H9 (cell line): ENCODE data around the gene PTPRN2. TPM values are rescaled to one million over a fixed set of nuclear protein-coding genes. Genes with fewer than 3 reads are reported as not detected.

Experiments used
- DNase-seq: peaks from one replicate; pipeline ENCODE4 v3.0.0-alpha.2; 2017
- H2AFZ ChIP-seq: one replicate; pipeline ENCODE4 v1.6.1; 2013; ENCODE audit warnings: mild to moderate bottlenecking, low read length, control low read depth, moderate library complexity
- H2AK5ac ChIP-seq: 2 replicates; pipeline ENCODE4 v1.6.1; 2013; ENCODE audit warnings: low read length, control low read depth, mixed read lengths; ENCODE audit not compliant: insufficient read length
- H2BK120ac ChIP-seq: one replicate; pipeline ENCODE4 v1.6.1; 2013; ENCODE audit warnings: low read depth, mild to moderate bottlenecking, low read length, control low read depth, inconsistent platforms; ENCODE audit not compliant: poor library complexity, severe bottlenecking
- H2BK12ac ChIP-seq: 2 replicates; pipeline ENCODE4 v1.6.1; 2013; ENCODE audit warnings: low read length, control low read depth, mixed read lengths, low read depth; ENCODE audit not compliant: insufficient read length
- H2BK15ac ChIP-seq: 2 replicates; pipeline ENCODE4 v1.6.1; 2013; ENCODE audit warnings: low read depth, low read length, control low read depth
- H2BK20ac ChIP-seq: one replicate; pipeline ENCODE4 v1.6.1; 2013; ENCODE audit warnings: low read depth, mild to moderate bottlenecking, low read length, control low read depth, inconsistent platforms; ENCODE audit not compliant: poor library complexity, severe bottlenecking
- H2BK5ac ChIP-seq: 2 replicates; pipeline ENCODE4 v1.6.1; 2013; ENCODE audit warnings: low read length, control low read depth, mixed read lengths; ENCODE audit not compliant: insufficient read length
- H3K14ac ChIP-seq: 2 replicates; pipeline ENCODE4 v1.6.1; 2013; ENCODE audit warnings: low read length, control low read depth; ENCODE audit not compliant: insufficient read depth
- H3K18ac ChIP-seq: 2 replicates; pipeline ENCODE4 v1.6.1; 2013; ENCODE audit warnings: low read depth, mild to moderate bottlenecking, mixed read lengths, low read length, control low read depth; ENCODE audit not compliant: insufficient read length
- H3K23ac ChIP-seq: 2 replicates; pipeline ENCODE4 v1.6.1; 2013; ENCODE audit warnings: low read length, control low read depth, mixed read lengths, low read depth; ENCODE audit not compliant: insufficient read length
- H3K23me2 ChIP-seq: 2 replicates; pipeline ENCODE4 v1.6.1; 2013; ENCODE audit warnings: low read depth, mild to moderate bottlenecking, mixed read lengths, low read length, control low read depth; ENCODE audit not compliant: insufficient read length, poor library complexity, severe bottlenecking
- H3K27ac ChIP-seq: 2 replicates; pipeline ENCODE4 v1.5.1; 2013; ENCODE audit warnings: low read length, control low read depth, mixed read lengths, low read depth; ENCODE audit not compliant: insufficient read length
- H3K27me3 ChIP-seq: 2 replicates; pipeline ENCODE4 v1.6.1; 2013; ENCODE audit warnings: low read length, control low read depth, inconsistent platforms; ENCODE audit not compliant: insufficient read depth
- H3K4ac ChIP-seq: 2 replicates; pipeline ENCODE4 v1.6.1; 2013; ENCODE audit warnings: low read depth, mild to moderate bottlenecking, control low read depth, inconsistent platforms, low read length, moderate library complexity
- H3K4me1 ChIP-seq: 2 replicates; pipeline ENCODE4 v1.6.1; 2013; ENCODE audit warnings: low read length, control low read depth, inconsistent platforms; ENCODE audit not compliant: insufficient read depth
- H3K4me2 ChIP-seq: 2 replicates; pipeline ENCODE4 v1.6.1; 2013; ENCODE audit warnings: low read length, control low read depth, mixed read lengths; ENCODE audit not compliant: insufficient read length, insufficient read depth
- H3K56ac ChIP-seq: 2 replicates; pipeline ENCODE4 v1.6.1; 2013; ENCODE audit warnings: low read depth, mild to moderate bottlenecking, mixed read lengths, low read length, control low read depth; ENCODE audit not compliant: insufficient read length
- H3K79me1 ChIP-seq: 2 replicates; pipeline ENCODE4 v1.6.1; 2013; ENCODE audit warnings: low read depth, mild to moderate bottlenecking, moderate library complexity, low read length, control low read depth, inconsistent platforms; ENCODE audit not compliant: insufficient read depth, poor library complexity, severe bottlenecking
- H3K79me2 ChIP-seq: 2 replicates; pipeline ENCODE4 v1.6.1; 2013; ENCODE audit warnings: low read length, control low read depth, inconsistent platforms; ENCODE audit not compliant: insufficient read depth
- H3K9ac ChIP-seq: 2 replicates; pipeline ENCODE4 v1.6.1; 2013; ENCODE audit warnings: low read length, control low read depth, mixed read lengths; ENCODE audit not compliant: insufficient read length; ENCODE audit errors: extremely low read depth
- H3K9me3 ChIP-seq: one replicate; pipeline ENCODE4 v1.6.1; 2013; ENCODE audit warnings: low read depth, low read length, inconsistent platforms; ENCODE audit not compliant: control insufficient read depth
- H3T11ph ChIP-seq: one replicate; pipeline ENCODE4 v1.6.1; 2013; ENCODE audit warnings: mild to moderate bottlenecking, low read length, control low read depth, inconsistent platforms
- H4K20me1 ChIP-seq: one replicate; pipeline ENCODE4 v1.6.1; 2013; ENCODE audit not compliant: control insufficient read depth, insufficient read length, insufficient read depth
- H4K5ac ChIP-seq: 2 replicates; pipeline ENCODE4 v1.6.1; 2013; ENCODE audit warnings: low read depth, mild to moderate bottlenecking, mixed read lengths, low read length, control low read depth; ENCODE audit not compliant: insufficient read length
- H4K8ac ChIP-seq: replicated peaks from 2 replicates; pipeline ENCODE4 v1.6.1; 2013; ENCODE audit warnings: low read length, control low read depth, mixed read lengths, low read depth; ENCODE audit not compliant: insufficient read length
- H4K91ac ChIP-seq: 2 replicates; pipeline ENCODE4 v1.6.1; 2013; ENCODE audit warnings: low read depth, mild to moderate bottlenecking, moderate library complexity, mixed read lengths, low read length, control low read depth; ENCODE audit not compliant: insufficient read length
- H3K27ac Mint-ChIP-seq, 3 experiments: 2 replicates in 2 of 3; 3 replicates in 1 of 3; pipeline ENCODE4 v1.8.0; 2020 to 2021; ENCODE audit warnings: mixed read lengths in 3 of 3, mild to moderate bottlenecking in 1 of 3, moderate library complexity in 1 of 3
- H3K27me3 Mint-ChIP-seq: 2 replicates; pipeline ENCODE4 v1.8.0; 2021; ENCODE audit warnings: low read depth, mild to moderate bottlenecking, moderate library complexity, mixed read lengths
- H3K36me3 Mint-ChIP-seq, 3 experiments: 2 replicates in 2 of 3; 3 replicates in 1 of 3; pipeline ENCODE4 v1.8.0; 2020 to 2021; ENCODE audit warnings: low read depth in 3 of 3, mixed read lengths in 3 of 3; ENCODE audit not compliant: insufficient read depth in 1 of 3
- H3K4me1 Mint-ChIP-seq, 2 experiments: 2 replicates each; pipeline ENCODE4 v1.8.0; 2020; ENCODE audit warnings: mixed read lengths in 2 of 2
- H3K4me3 Mint-ChIP-seq, 2 experiments: 2 replicates in 1 of 2; 3 replicates in 1 of 2; pipeline ENCODE4 v1.8.0; 2020 to 2021; ENCODE audit warnings: mild to moderate bottlenecking in 2 of 2, mixed read lengths in 2 of 2, moderate library complexity in 1 of 2
- H3K9me3 Mint-ChIP-seq, 2 experiments: 2 replicates in 1 of 2; 3 replicates in 1 of 2; pipeline ENCODE4 v1.8.0; 2020; ENCODE audit warnings: mild to moderate bottlenecking in 2 of 2, mixed read lengths in 2 of 2, moderate library complexity in 1 of 2
- CTCF ChIP-seq: fragments of 200-600 bp; sonication (generic); conservative IDR thresholded peaks from 3 replicates; pipeline ENCODE4 v1.8.0; 2021; ENCODE audit warnings: antibody characterized with exemption, mild to moderate bottlenecking
- WGBS: extraction: QIAGEN DNeasy Blood & Tissue Kit; methylation state at CpG from one replicate; pipeline ENCODE4 v1.1.7; 2013; ENCODE audit warnings: missing lambda C conversion rate, low lambda C conversion rate, mixed read lengths; ENCODE audit not compliant: insufficient read length; ENCODE audit errors: extremely low coverage; 5-methylcytosine and 5-hydroxymethylcytosine counted together
- total RNA-seq: library from RNA; stranded (reverse); gene quantifications from 2 replicates; pipeline ENCODE4 v1.2.1, GENCODE V29; 2021

Gene PTPRN2
- total RNA-seq, 1 experiment from 2014 or later = 5.2 TPM

DNA sequence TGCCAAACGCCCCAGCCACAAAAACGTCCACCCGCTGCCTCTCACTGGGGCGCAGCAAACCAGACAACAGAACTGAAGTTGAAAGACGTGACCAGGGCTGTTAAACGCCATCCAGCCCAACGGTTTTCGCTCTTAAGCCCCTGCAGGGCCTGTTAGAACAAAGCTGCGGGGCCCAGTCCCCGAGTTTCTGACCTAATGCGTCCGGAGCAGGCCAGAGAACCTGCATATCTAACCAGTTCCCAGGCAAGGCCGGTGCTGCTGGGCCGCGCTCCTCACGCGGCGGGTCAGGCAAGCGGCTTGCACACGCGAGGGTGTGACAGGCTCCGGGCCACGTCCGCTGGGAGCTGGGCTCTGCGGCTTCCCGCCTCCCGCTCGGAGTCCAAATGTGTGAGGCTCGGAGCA, 87.0 kb downstream of the PTPRN2 start:
- no peak overlapping the region for H2AFZ ChIP-seq
- no peak overlapping the region for H3K23ac ChIP-seq
- no peak overlapping the region for H3K4ac ChIP-seq
- no peak overlapping the region for H2BK20ac ChIP-seq
- TF ChIP-seq CTCF = no peak
- H3K56ac ChIP-seq = no peak overlapping the region
- H3K14ac ChIP-seq = no peak overlapping the region
- Mint-ChIP-seq H3K4me1 (peaks cover 36 to 46% of the 10 kb centered on the region in 2 experiments), H3K27me3 (peaks cover 3% of the 10 kb centered on the region), H3K27ac (peak overlapping the region; percentile 44 to 84 (median 70); a peak in 3 of 7 replicates), H3K36me3 (peaks cover 0 to 4% (median 3%) of the 10 kb centered on the region in 3 experiments; a peak in 3 of 7 replicates), H3K9me3 (peaks cover 0 to 4% of the 10 kb centered on the region in 2 experiments; a peak in 2 of 5 replicates), H3K4me3 (no peak overlapping the region)
- no peaks in the 10 kb centered on the region for H3K4me1 ChIP-seq
- no peaks in the 10 kb centered on the region for H3K79me2 ChIP-seq
- no peaks in the 10 kb centered on the region for H3K27me3 ChIP-seq
- H3K9me3 ChIP-seq = no peaks in the 10 kb centered on the region
- H2AK5ac ChIP-seq = no peak overlapping the region
- WGBS = no CpG with 5 or more reads among the region's 29 CpGs
- peak overlapping the region; percentile 13 for H3K18ac ChIP-seq
- H2BK120ac ChIP-seq = no peak overlapping the region
- H2BK5ac ChIP-seq = no peak overlapping the region
- H3K4me2 ChIP-seq = no peak overlapping the region
- H4K8ac ChIP-seq = no peak overlapping the region
- no peak overlapping the region for H3K9ac ChIP-seq
- H3K79me1 ChIP-seq = no peaks in the 10 kb centered on the region
- no peaks in the 10 kb centered on the region for H3K23me2 ChIP-seq
- no peak overlapping the region for H3T11ph ChIP-seq
- no peak overlapping the region for H2BK12ac ChIP-seq
- no peak overlapping the region for H2BK15ac ChIP-seq
- H4K5ac ChIP-seq = no peak overlapping the region
- no peaks in the 10 kb centered on the region for H4K20me1 ChIP-seq
- H4K91ac ChIP-seq = no peak overlapping the region
- H3K27ac ChIP-seq = no peak overlapping the region
- no peak for DNase-seq
